Cortex of kidney (tissue), 1 donor: Measurements from ENCODE around the gene KDF1.
"Not testable (repeated sequence)": the region's sequence is repeated elsewhere in the genome, so short reads cannot be mapped to it uniquely, and the experiment has no call there.

Experiments used
- DNase-seq: peaks from one replicate; lab custom pipeline; 2025; lab: John Stamatoyannopoulos, UW

The KDF1 gene

DNA sequence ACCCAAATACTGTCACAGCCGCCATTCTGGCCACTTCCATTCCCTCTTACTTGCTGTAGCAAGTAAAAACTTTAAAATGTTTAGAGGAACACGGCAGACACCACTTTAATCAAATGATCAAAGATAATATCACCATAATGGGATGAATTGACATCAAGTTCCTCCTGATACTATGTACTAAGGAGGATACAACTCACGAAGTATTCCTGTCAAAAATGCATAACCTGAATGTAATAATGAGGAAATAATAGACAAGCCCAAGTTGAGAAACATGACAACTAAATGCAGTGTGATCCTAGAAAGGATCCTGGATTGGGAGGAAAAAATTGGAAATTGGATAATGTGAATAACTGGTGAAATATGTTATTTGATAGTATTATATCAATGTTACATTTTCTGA is 3.9 kb downstream of the KDF1 start:
- DNase-seq: no peak

GRCh38 chr1:26953374-26953773 is 6.9 kb downstream of the KDF1 start:
- DNase-seq: no peak

DNA sequence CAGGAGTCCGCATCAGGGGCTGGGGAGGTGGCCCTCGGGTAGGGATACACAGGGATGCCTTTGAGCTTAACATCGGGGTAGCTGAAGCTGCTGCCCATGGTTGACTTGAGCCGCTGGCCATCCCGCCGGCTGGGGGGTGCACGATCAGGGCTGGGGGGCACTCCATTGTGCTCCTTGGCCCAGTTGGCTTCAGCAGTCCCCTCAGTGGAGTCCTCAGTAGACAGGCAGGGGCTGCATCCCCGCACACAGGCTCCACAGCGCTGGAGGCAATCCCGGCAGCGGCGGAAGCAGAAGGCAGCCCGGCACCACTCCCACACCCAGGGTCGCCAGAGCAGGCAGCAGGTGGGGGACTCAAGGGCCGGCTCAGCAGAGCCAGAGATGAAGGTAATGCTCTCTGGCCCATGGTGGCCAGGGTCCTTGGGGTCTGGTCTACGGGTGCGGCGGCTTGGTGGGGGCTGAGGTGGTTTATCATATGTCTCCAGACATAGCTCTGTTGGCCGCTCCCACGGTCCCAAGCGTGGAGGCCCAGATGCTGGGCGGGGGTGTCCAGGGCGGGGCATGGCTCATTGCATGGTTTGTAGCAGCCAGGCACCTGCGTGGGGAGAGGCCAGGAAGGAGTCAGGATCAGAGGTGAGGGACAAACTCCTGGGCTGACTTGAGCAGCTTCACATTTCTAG is 8.3 kb downstream of the KDF1 start:
- no peak for DNase-seq

- no peak for DNase-seq
Measured at GRCh38 chr1:26951216-26951615, 9.1 kb downstream of the KDF1 start.

DNA sequence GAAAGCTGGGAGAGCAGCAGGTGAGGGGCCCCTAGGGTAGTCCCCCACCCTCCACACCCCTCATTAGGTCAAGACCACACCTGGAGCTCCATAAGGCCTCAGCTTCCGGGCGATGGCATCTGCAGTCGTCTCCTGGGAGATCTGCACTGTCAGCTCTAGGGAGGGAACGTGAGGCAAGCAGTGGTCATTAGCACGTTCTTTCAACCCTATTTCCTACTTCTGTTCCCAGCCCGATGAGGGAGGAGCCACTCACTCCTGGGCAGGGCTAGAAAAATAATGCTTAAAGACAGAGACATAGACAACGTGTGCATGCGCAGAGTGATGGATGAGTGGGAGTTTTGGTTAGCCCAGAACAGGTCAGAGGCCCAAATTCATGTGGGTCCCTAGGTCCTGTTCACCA is 9.7 kb downstream of the KDF1 start:
- DNase-seq: no peak

GRCh38 chr1:26949926-26950319 is 10.3 kb downstream of the KDF1 start:
- no peak for DNase-seq

- DNase-seq: no peak
Measured at GRCh38 chr1:26949266-26949925, 10.9 kb downstream of the KDF1 start.

GRCh38 chr1:26948725-26949057 is 11.6 kb downstream of the KDF1 start:
- DNase-seq: not testable (repeated sequence)

- DNase-seq: no peak
Measured at GRCh38 chr1:26946270-26946669, 14.0 kb downstream of the KDF1 start.

- DNase-seq: no peak
Measured at GRCh38 chr1:26945728-26946127, 14.5 kb downstream of the KDF1 start.

- DNase-seq: no peak
Measured at GRCh38 chr1:26945138-26945537, 15.1 kb downstream of the KDF1 start.

DNA sequence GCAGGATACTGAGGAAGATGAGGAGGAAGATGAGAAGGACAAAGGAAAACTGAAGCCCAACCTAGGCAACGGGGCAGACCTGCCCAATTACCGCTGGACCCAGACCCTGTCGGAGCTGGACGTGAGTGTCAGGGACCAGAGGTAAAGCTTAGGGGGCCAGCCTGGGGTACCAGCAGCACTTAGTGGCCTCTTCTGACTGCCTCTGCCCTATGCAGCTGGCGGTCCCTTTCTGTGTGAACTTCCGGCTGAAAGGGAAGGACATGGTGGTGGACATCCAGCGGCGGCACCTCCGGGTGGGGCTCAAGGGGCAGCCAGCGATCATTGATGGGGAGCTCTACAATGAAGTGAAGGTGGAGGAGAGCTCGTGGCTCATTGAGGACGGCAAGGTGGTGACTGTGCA is 17.6 kb downstream of the KDF1 start:
- DNase-seq: no peak

- no peak for DNase-seq
Measured at GRCh38 chr1:26941311-26941710, 19.0 kb downstream of the KDF1 start.

DNA sequence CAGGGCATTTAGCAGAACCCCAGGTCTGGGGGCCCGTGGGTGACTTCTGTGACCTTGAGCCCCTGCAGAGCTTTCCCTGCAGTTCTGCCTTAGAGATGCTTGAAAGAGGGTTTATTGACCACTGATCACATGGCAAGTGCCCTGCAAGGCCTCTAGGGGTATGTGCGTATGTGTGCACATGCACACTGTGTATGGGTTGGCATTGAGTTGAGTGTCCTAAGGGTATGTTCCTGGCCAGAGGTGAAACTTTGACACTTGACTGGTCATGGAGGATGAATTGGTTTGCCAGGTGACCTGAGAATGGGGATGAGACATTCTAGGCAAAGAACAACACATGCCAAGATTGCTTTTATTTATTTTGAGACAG is 21.6 kb downstream of the KDF1 start:
- no peak for DNase-seq

- DNase-seq: no peak
Measured at GRCh38 chr1:26938004-26938658, 22.1 kb downstream of the KDF1 start.

DNA sequence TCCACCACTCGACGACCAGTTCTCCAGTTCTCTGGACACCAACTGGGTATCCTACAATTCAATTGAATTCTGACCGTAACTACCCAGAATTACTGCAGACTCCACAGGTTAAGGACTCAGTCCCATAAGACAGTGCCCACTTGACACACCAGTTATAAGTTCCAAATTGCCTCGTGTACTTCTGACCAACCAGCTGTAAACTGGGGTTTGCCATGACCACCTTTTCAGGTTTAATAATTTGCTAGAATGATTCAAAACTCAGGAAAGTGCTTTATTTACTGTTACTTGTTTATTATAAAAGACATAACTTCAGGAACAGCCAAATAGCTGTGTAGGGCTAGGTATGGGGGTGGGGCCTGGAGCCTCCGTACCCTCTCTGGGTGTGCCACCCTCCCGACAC is 23.4 kb downstream of the KDF1 start:
- no peak for DNase-seq

- no peak for DNase-seq
Measured at GRCh38 chr1:26932531-26932930, 27.7 kb downstream of the KDF1 start.

DNA sequence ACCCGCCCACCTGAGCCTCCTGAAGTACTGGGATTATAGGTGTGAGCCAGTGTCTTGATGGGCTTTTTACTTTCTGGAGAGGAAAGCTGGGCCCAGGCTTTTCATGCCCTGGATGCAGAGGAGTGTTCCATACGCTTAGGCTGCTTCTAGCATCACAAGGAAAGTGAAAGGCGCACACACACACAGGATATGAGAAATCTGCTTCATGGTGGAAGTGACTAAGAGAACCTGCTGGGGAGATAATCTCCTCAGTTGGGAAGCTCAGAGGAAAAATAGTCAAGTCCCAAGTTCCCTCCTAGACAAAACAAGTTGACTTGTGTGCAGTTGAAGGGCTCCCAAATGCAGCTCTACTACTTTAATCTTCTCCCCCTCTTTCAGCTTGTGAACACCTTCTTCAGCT is 36.6 kb downstream of the KDF1 start:
- DNase-seq: no peak

- no peak for DNase-seq
Measured at GRCh38 chr1:26922901-26923300, 37.4 kb downstream of the KDF1 start.

GRCh38 chr1:26922431-26922729 is 37.9 kb downstream of the KDF1 start:
- no peak for DNase-seq

- DNase-seq: peak; percentile 42
Measured at GRCh38 chr1:26921540-26922430, 38.5 kb downstream of the KDF1 start, which contains the start of gene NUDC. Gene NUDC, plus strand, starts transcription at chr1:26921743. Its CDS starts 106 bp downstream, at chr1:26921849.

GRCh38 chr1:26921126-26921539 is 39.1 kb downstream of the KDF1 start:
- no peak for DNase-seq
